H1 (cell line): ENCODE results near the gene POLR3C.

Experiments used
- EZH2 ChIP-seq: fragments of 200-600 bp; sonication (generic); IDR thresholded peaks from 2 replicates; pipeline ENCODE4 v1.7.1; 2012; ENCODE audit warnings: low read depth, mild to moderate bottlenecking, moderate library complexity, low read length, inconsistent platforms; ENCODE audit not compliant: severe bottlenecking
- FOSL1 ChIP-seq: IDR thresholded peaks from 2 replicates; pipeline ENCODE4 v1.6.1; 2011; ENCODE audit warnings: mild to moderate bottlenecking, low read depth, low read length, moderate library complexity; ENCODE audit not compliant: insufficient read depth
- PHF8 ChIP-seq: fragments of 200-600 bp; sonication (generic); conservative IDR thresholded peaks from 2 replicates; pipeline ENCODE4 v1.7.1; 2012; ENCODE audit warnings: low read depth, mild to moderate bottlenecking, inconsistent platforms, low read length, moderate library complexity
- POLR2A ChIP-seq, 2 experiments: IDR thresholded peaks; 1 replicate in 1 of 2; 2 replicates in 1 of 2; pipeline ENCODE4 v1.6.1; 2011; ENCODE audit warnings: low read depth in 2 of 2, low read length in 2 of 2, mild to moderate bottlenecking in 2 of 2; ENCODE audit errors: control extremely low read depth in 1 of 2
- POU5F1 ChIP-seq: IDR thresholded peaks from 2 replicates; pipeline ENCODE4 v1.6.1; 2011; ENCODE audit warnings: low read depth, mild to moderate bottlenecking, low read length, moderate library complexity
- RAD21 ChIP-seq, 2 experiments: IDR thresholded peaks in 1 of 2; conservative IDR thresholded peaks in 1 of 2; 2 replicates each; pipeline ENCODE4 v1.6.1; 2011; ENCODE audit warnings: low read depth in 2 of 2, low read length in 2 of 2, improper control_type of control experiment in 1 of 2, inconsistent platforms in 1 of 2, mild to moderate bottlenecking in 1 of 2, moderate library complexity in 1 of 2
- RXRA ChIP-seq: IDR thresholded peaks from 2 replicates; pipeline ENCODE4 v1.6.1; 2011; ENCODE audit warnings: low read depth, mild to moderate bottlenecking, low read length, moderate library complexity; ENCODE audit not compliant: insufficient read depth
- SIN3A ChIP-seq, 2 experiments: IDR thresholded peaks in 1 of 2; conservative IDR thresholded peaks in 1 of 2; 2 replicates each; pipeline ENCODE4 v1.6.1; 2011 to 2012; ENCODE audit warnings: low read length in 2 of 2, improper control_type of control experiment in 1 of 2, low read depth in 1 of 2, mild to moderate bottlenecking in 1 of 2
- SP1 ChIP-seq: IDR thresholded peaks from 2 replicates; pipeline ENCODE4 v1.6.1; 2011; ENCODE audit warnings: low read depth, low read length
- SUZ12 ChIP-seq: fragments of 200-600 bp; sonication (generic); IDR thresholded peaks from 2 replicates; pipeline ENCODE4 v1.6.1; 2012; ENCODE audit warnings: mild to moderate bottlenecking, inconsistent platforms, low read length, moderate library complexity, mixed read lengths
- ZNF274 ChIP-seq: IDR thresholded peaks from 2 replicates; pipeline ENCODE4 v1.7.0; 2012; ENCODE audit warnings: low read length, borderline replicate concordance; ENCODE audit errors: extremely low read depth
- TF ChIP-seq, protein P1 (sequence below), 3 experiments: IDR thresholded peaks; 1 replicate in 2 of 3; 2 replicates in 1 of 3; pipeline versions ENCODE4 v1.5.1 to v1.6.1; 2011; ENCODE audit warnings: low read length in 3 of 3, mild to moderate bottlenecking in 3 of 3, inconsistent platforms in 2 of 3, low read depth in 1 of 3, moderate library complexity in 1 of 3; ENCODE audit not compliant: insufficient read depth in 1 of 3; ENCODE audit errors: control extremely low read depth in 1 of 3
- TF ChIP-seq, protein P2 (sequence below): IDR thresholded peaks from 2 replicates; pipeline ENCODE4 v1.6.1; 2012; ENCODE audit warnings: inconsistent platforms

DNA sequence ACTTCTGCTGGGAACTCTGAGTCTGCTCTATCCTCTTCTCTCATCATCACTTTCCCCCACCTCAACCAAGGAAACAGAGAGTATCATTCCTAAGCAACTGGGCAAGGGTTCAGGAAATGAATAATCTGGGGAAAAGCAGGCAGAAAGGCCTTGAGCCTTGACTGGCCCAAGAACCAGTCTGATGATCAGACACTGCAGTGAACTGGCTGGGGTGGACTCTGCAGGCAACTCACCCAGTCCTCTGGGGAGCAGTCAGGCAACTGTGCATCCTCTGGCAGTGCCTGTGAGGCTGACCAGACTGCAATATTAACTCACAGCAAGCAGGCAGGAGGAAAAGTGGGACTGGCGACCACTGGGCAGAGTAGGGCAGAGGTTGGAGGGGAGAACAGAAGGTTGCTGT, 60.7 kb downstream of the POLR3C start:
- no peak for TF ChIP-seq FOSL1
- TF ChIP-seq, protein P1, sequence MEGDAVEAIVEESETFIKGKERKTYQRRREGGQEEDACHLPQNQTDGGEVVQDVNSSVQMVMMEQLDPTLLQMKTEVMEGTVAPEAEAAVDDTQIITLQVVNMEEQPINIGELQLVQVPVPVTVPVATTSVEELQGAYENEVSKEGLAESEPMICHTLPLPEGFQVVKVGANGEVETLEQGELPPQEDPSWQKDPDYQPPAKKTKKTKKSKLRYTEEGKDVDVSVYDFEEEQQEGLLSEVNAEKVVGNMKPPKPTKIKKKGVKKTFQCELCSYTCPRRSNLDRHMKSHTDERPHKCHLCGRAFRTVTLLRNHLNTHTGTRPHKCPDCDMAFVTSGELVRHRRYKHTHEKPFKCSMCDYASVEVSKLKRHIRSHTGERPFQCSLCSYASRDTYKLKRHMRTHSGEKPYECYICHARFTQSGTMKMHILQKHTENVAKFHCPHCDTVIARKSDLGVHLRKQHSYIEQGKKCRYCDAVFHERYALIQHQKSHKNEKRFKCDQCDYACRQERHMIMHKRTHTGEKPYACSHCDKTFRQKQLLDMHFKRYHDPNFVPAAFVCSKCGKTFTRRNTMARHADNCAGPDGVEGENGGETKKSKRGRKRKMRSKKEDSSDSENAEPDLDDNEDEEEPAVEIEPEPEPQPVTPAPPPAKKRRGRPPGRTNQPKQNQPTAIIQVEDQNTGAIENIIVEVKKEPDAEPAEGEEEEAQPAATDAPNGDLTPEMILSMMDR (IDR thresholded peaks at IDR 0.05; ENCODE audit: control extremely low read depth in 1 of 3, insufficient read depth in 1 of 3, low read depth in 1 of 3, low read length in 3 of 3), result no peak
- TF ChIP-seq, protein P2, sequence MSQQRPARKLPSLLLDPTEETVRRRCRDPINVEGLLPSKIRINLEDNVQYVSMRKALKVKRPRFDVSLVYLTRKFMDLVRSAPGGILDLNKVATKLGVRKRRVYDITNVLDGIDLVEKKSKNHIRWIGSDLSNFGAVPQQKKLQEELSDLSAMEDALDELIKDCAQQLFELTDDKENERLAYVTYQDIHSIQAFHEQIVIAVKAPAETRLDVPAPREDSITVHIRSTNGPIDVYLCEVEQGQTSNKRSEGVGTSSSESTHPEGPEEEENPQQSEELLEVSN, result no peak
- TF ChIP-seq ZNF274, result no peak
- TF ChIP-seq RXRA, result no peak
- no peak for TF ChIP-seq SIN3A (conservative IDR thresholded peaks at IDR 0.05 in 1 of 2, IDR thresholded peaks at IDR 0.05 in 1 of 2; ENCODE audit: low read depth in 1 of 2, low read length in 2 of 2)
- no peak for TF ChIP-seq EZH2
- no peak for TF ChIP-seq POLR2A (IDR thresholded peaks at IDR 0.05; ENCODE audit: control extremely low read depth in 1 of 2, low read depth in 2 of 2, low read length in 2 of 2)
- no peak for TF ChIP-seq POU5F1
- TF ChIP-seq RAD21 (IDR thresholded peaks at IDR 0.05 in 1 of 2, conservative IDR thresholded peaks at IDR 0.05 in 1 of 2; ENCODE audit: low read depth in 2 of 2, low read length in 2 of 2), result no peak
- TF ChIP-seq SP1, result no peak
- no peak for TF ChIP-seq PHF8
- TF ChIP-seq SUZ12, result no peak
